Ishikawa (cell line): ENCODE measurements around the gene HMCN1.

ENCODE experiments used
- CEBPB ChIP-seq: IDR thresholded peaks from 2 replicates; pipeline ENCODE4 v1.6.1; 2012
- EGR1 ChIP-seq: IDR thresholded peaks from 2 replicates; pipeline ENCODE4 v1.6.1; 2012
- EP300 ChIP-seq: IDR thresholded peaks from 2 replicates; pipeline ENCODE4 v1.6.1; 2012; ENCODE audit warnings: borderline replicate concordance
- FOXM1 ChIP-seq: IDR thresholded peaks from 2 replicates; pipeline ENCODE4 v1.6.1; 2012; ENCODE audit warnings: low read depth, borderline replicate concordance
- RAD21 ChIP-seq: IDR thresholded peaks from 2 replicates; pipeline ENCODE4 v1.6.1; 2012; ENCODE audit warnings: low read depth
- TAF1 ChIP-seq: IDR thresholded peaks from 2 replicates; pipeline ENCODE4 v1.6.1; 2012; ENCODE audit warnings: low read depth, mild to moderate bottlenecking
- TF ChIP-seq, protein P1 (sequence below): IDR thresholded peaks from 2 replicates; pipeline ENCODE4 v1.6.1; 2012; ENCODE audit warnings: low read depth, mild to moderate bottlenecking

DNA sequence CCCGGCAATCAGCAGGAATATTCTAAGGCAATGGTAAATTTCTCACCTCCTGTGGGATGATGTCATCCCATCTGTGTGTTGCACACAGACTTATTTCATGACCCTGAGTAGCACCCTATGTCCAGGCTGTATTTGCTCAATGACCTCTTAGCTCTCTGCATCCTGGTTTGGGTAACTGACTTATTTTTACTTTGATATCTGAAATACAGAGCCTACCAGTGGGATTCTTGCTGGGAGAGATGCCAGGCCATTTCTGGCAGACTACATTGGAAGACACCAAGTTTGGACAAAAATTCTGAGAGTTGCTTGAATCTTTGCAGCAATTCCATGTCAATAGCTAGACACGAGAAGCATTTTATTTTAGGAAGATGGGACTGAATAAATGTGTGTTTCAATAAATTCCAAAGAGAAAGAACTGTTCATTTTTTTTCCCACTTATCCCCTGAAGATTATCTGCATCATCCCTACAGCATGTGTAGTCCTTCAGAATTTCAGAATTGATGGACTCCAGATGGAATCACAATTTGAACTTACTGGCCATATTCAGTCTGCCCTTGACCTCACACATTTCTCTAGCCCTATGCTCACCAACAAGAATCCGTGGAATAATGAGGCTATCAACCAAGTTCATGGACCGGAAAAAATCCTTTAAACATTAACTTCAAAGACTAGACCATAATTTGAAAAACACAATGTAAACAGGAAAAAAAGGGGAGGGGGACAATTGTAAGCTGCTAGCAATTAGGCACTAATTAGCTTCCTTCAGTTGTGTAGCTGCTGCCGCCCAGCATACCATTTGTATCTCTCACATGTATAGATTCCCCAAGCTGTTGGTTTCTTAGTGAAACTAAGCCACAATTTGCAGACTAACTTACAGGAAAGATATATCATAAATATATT, 226.5 kb downstream of the HMCN1 start:
- no peak for TF ChIP-seq FOXM1
- no peak for TF ChIP-seq TAF1
- TF ChIP-seq EP300 = no peak
- TF ChIP-seq CEBPB = no peak
- TF ChIP-seq, protein P1, sequence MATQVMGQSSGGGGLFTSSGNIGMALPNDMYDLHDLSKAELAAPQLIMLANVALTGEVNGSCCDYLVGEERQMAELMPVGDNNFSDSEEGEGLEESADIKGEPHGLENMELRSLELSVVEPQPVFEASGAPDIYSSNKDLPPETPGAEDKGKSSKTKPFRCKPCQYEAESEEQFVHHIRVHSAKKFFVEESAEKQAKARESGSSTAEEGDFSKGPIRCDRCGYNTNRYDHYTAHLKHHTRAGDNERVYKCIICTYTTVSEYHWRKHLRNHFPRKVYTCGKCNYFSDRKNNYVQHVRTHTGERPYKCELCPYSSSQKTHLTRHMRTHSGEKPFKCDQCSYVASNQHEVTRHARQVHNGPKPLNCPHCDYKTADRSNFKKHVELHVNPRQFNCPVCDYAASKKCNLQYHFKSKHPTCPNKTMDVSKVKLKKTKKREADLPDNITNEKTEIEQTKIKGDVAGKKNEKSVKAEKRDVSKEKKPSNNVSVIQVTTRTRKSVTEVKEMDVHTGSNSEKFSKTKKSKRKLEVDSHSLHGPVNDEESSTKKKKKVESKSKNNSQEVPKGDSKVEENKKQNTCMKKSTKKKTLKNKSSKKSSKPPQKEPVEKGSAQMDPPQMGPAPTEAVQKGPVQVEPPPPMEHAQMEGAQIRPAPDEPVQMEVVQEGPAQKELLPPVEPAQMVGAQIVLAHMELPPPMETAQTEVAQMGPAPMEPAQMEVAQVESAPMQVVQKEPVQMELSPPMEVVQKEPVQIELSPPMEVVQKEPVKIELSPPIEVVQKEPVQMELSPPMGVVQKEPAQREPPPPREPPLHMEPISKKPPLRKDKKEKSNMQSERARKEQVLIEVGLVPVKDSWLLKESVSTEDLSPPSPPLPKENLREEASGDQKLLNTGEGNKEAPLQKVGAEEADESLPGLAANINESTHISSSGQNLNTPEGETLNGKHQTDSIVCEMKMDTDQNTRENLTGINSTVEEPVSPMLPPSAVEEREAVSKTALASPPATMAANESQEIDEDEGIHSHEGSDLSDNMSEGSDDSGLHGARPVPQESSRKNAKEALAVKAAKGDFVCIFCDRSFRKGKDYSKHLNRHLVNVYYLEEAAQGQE = no peak
- no peak for TF ChIP-seq EGR1
- no peak for TF ChIP-seq RAD21
